ENCODE results near the gene PTH2. TPM values are rescaled to one million over a fixed set of nuclear protein-coding genes. Genes with fewer than 3 reads are reported as not detected.
A peak's percentile ranks its signal among the peaks of the same experiment; 100 is the strongest.

Gene PTH2
- total RNA-seq, 1 experiment from 2014 or later: 0.96 TPM

DNA sequence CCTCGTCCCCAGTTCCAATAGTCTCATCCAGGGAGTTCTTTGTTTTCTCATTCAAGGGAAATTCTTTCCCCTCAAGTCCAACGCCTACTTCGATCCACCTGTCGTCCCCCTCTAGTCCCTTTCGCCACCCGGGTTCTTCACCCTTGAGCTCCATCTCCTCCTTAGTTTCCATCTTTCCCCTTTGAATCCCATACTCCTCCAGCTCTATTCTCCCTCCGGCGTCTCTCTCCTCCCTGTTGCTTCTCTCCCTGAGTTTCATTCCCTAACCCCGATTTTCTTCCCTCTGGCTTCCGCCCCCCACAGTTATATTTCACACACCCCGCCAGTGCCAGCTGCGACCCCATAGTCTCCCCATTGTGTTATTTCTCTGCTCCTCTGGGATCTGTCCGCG is 18.7 kb upstream of the PTH2 start:
- Histone ChIP-seq H3K27me3 (ENCODE audit: insufficient read depth, low read length) (peaks cover 34% of the 10 kb centered on the region; the same call in 1 of the 2 replicates), H3K56ac (ENCODE audit: insufficient read length, low read depth, low read length) (no peak overlapping the region), H2BK12ac (ENCODE audit: insufficient read length, low read depth, low read length) (no peak overlapping the region), H3K18ac (ENCODE audit: insufficient read length, low read depth, low read length) (no peak overlapping the region), H3K79me2 (ENCODE audit: insufficient read depth, low read length) (no peaks in the 10 kb centered on the region), H3K4ac (ENCODE audit: low read depth, low read length) (no peak overlapping the region), H2BK20ac (ENCODE audit: low read depth, low read length, poor library complexity, severe bottlenecking) (no peak overlapping the region), H3K14ac (ENCODE audit: insufficient read depth, low read length) (no peak overlapping the region), H4K8ac (replicated peaks; ENCODE audit: insufficient read length, low read depth, low read length) (no peak overlapping the region), H2AK5ac (ENCODE audit: insufficient read length, low read length) (no peak overlapping the region), H3K9ac (ENCODE audit: extremely low read depth, insufficient read length, low read length) (no peak overlapping the region), H3K27ac (ENCODE audit: insufficient read length, low read depth, low read length) (no peak overlapping the region), H2BK5ac (ENCODE audit: insufficient read length, low read length) (no peak overlapping the region), H3K23me2 (ENCODE audit: insufficient read length, low read depth, low read length, poor library complexity, severe bottlenecking) (peaks cover 21% of the 10 kb centered on the region), H4K91ac (ENCODE audit: insufficient read length, low read depth, low read length) (no peak overlapping the region), H2BK120ac (ENCODE audit: low read depth, low read length, poor library complexity, severe bottlenecking) (no peak overlapping the region), H3K4me1 (ENCODE audit: insufficient read depth, low read length) (no peaks in the 10 kb centered on the region), H4K5ac (ENCODE audit: insufficient read length, low read depth, low read length) (no peak overlapping the region), H3K23ac (ENCODE audit: insufficient read length, low read depth, low read length) (no peak overlapping the region), H3K9me3 (ENCODE audit: control insufficient read depth, low read depth, low read length) (no peaks in the 10 kb centered on the region), H3K79me1 (ENCODE audit: insufficient read depth, low read depth, low read length, poor library complexity, severe bottlenecking) (no peaks in the 10 kb centered on the region), H4K20me1 (ENCODE audit: control insufficient read depth, insufficient read depth, insufficient read length) (no peaks in the 10 kb centered on the region), H3T11ph (ENCODE audit: low read length) (no peak overlapping the region), H2BK15ac (ENCODE audit: low read depth, low read length) (no peak overlapping the region), H3K4me2 (ENCODE audit: insufficient read depth, insufficient read length, low read length) (peak overlapping the region; percentile 83), H2AFZ (ENCODE audit: low read length) (no peak overlapping the region)
- TF ChIP-seq, protein P1, sequence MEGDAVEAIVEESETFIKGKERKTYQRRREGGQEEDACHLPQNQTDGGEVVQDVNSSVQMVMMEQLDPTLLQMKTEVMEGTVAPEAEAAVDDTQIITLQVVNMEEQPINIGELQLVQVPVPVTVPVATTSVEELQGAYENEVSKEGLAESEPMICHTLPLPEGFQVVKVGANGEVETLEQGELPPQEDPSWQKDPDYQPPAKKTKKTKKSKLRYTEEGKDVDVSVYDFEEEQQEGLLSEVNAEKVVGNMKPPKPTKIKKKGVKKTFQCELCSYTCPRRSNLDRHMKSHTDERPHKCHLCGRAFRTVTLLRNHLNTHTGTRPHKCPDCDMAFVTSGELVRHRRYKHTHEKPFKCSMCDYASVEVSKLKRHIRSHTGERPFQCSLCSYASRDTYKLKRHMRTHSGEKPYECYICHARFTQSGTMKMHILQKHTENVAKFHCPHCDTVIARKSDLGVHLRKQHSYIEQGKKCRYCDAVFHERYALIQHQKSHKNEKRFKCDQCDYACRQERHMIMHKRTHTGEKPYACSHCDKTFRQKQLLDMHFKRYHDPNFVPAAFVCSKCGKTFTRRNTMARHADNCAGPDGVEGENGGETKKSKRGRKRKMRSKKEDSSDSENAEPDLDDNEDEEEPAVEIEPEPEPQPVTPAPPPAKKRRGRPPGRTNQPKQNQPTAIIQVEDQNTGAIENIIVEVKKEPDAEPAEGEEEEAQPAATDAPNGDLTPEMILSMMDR (conservative IDR thresholded peaks at IDR 0.05): no peak
- Mint-ChIP-seq H3K4me3 (peak overlapping the region; percentile 74 to 82), H3K9me3 (no peaks in the 10 kb centered on the region; a peak in 1 of 5 replicates), H3K27ac (peak overlapping the region in 1 of 3 experiments; percentile 59; a peak in 1 of 7 replicates), H3K4me1 (peaks cover 20 to 33% of the 10 kb centered on the region in 2 experiments), H3K36me3 (ENCODE audit: insufficient read depth in 1 of 3, low read depth in 3 of 3) (peaks cover 8 to 12% (median 11%) of the 10 kb centered on the region in 3 experiments), H3K27me3 (ENCODE audit: low read depth) (peaks cover 53% of the 10 kb centered on the region)
- no CpG with 5 or more reads among the region's 14 CpGs for WGBS (ENCODE audit: extremely low coverage, insufficient read length, low lambda C conversion rate)
- no peak for DNase-seq
